ENCODE data around the gene SLC28A2. TPM values are rescaled to one million over a fixed set of nuclear protein-coding genes. Genes with fewer than 3 reads are reported as not detected.

SLC28A2 gene
- total and polyA plus RNA-seq, 8 donors, result 0.06 to 48.8 (median 1.8) TPM; not detected in 1

GRCh38 chr15:45262906-45263461, 10.9 kb downstream of the SLC28A2 start:
- intact Hi-C loops (cut with DNase I; ENCODE audit: low total_unique reads), result no loop called here
- no peak for DNase-seq
- 45 to 72% (median 52%) methylated on average over 4 of the region's 4 CpGs for WGBS, 5 donors
- H3K27me3 ChIP-seq, result no peaks in the 10 kb centered on the region
- H3K36me3 ChIP-seq, result no peaks in the 10 kb centered on the region
- H3K4me3 ChIP-seq, result no peak overlapping the region
- peaks cover 0 to 7% (median 0%) of the 10 kb centered on the region in 4 donors for H3K4me1 ChIP-seq
- no peaks in the 10 kb centered on the region for H3K9me3 ChIP-seq
- TF ChIP-seq POLR2AphosphoS5 (IDR thresholded peaks at IDR 0.05) (no peak), EP300 (IDR thresholded peaks at IDR 0.05) (no peak), POLR2A (IDR thresholded peaks at IDR 0.05) (no peak)
- TF ChIP-seq, protein P1, sequence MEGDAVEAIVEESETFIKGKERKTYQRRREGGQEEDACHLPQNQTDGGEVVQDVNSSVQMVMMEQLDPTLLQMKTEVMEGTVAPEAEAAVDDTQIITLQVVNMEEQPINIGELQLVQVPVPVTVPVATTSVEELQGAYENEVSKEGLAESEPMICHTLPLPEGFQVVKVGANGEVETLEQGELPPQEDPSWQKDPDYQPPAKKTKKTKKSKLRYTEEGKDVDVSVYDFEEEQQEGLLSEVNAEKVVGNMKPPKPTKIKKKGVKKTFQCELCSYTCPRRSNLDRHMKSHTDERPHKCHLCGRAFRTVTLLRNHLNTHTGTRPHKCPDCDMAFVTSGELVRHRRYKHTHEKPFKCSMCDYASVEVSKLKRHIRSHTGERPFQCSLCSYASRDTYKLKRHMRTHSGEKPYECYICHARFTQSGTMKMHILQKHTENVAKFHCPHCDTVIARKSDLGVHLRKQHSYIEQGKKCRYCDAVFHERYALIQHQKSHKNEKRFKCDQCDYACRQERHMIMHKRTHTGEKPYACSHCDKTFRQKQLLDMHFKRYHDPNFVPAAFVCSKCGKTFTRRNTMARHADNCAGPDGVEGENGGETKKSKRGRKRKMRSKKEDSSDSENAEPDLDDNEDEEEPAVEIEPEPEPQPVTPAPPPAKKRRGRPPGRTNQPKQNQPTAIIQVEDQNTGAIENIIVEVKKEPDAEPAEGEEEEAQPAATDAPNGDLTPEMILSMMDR (IDR thresholded peaks at IDR 0.05), result no peak
- H3K27ac ChIP-seq, result peak overlapping the region in 2 of 5 donors; percentile 14 to 60

DNA sequence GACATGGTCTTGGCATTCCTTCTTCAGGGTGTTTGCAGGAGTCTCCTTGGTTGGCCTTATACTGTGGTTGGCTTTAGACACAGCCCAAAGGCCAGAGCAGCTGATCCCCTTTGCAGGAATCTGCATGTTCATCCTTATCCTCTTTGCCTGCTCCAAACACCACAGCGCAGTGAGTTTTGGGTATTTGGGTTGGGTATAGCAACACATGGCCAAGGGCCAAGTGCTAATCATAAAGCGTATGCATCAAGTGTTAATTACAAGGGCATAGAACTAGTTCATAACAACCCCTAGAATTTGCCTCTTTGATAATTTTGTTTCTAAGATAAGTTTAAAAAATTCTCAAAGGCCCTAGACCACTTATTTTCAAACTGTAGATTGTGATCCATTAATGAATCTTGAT, 11.8 kb downstream of the SLC28A2 start:
- TF ChIP-seq POLR2A (IDR thresholded peaks at IDR 0.05) (no peak), EP300 (IDR thresholded peaks at IDR 0.05) (no peak), POLR2AphosphoS5 (IDR thresholded peaks at IDR 0.05) (no peak)
- TF ChIP-seq, protein P1 (IDR thresholded peaks at IDR 0.05), result no peak
- DNase-seq, result no peak
- intact Hi-C loops (cut with DNase I; ENCODE audit: low total_unique reads), result no loop called here
- H3K4me1 ChIP-seq, result peaks cover 0 to 7% (median 0%) of the 10 kb centered on the region in 4 donors
- no peaks in the 10 kb centered on the region for H3K27me3 ChIP-seq
- H3K27ac ChIP-seq, result peak overlapping the region in 1 of 5 donors; percentile 60
- 70 to 87% (median 81%) methylated on average over 2 of the region's 2 CpGs for WGBS, 5 donors
- H3K4me3 ChIP-seq, result no peak overlapping the region
- H3K36me3 ChIP-seq, result no peaks in the 10 kb centered on the region
- H3K9me3 ChIP-seq, result no peaks in the 10 kb centered on the region

DNA sequence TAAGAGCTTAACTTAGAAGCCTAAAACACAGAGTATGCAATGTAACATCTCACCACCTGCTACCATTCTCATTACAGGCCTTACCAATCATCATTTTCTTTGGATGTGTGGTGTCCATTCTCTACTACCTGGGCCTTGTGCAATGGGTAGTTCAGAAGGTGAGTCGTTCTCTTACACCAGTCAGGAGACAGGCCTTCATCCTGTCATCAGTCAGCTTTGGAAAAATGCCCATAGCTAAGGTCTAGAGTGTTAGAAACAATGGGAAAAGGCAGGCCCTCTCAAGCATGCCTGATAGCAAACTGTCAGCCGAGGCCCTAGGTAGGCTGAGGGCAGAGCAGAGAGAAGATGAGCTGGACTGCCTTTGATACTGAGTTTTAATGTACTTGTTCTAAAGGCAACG, 13.5 kb downstream of the SLC28A2 start:
- no peaks in the 10 kb centered on the region for H3K36me3 ChIP-seq
- no peaks in the 10 kb centered on the region for H3K27me3 ChIP-seq
- intact Hi-C loops (cut with DNase I; ENCODE audit: low total_unique reads), result no loop called here
- no peak overlapping the region for H3K27ac ChIP-seq
- no peak overlapping the region for H3K4me3 ChIP-seq
- peaks cover 0 to 7% (median 0%) of the 10 kb centered on the region in 4 donors for H3K4me1 ChIP-seq
- TF ChIP-seq, protein P1 (IDR thresholded peaks at IDR 0.05), result no peak
- TF ChIP-seq EP300 (IDR thresholded peaks at IDR 0.05), result no peak
- TF ChIP-seq POLR2AphosphoS5 (IDR thresholded peaks at IDR 0.05), result no peak
- WGBS, 5 donors, result 86 to 93% (median 89%) methylated on average over 3 of the region's 3 CpGs
- H3K9me3 ChIP-seq, result no peaks in the 10 kb centered on the region
- DNase-seq, result no peak

- Histone ChIP-seq H3K27ac (no peak overlapping the region), H3K36me3 (no peaks in the 10 kb centered on the region), H3K4me3 (no peak overlapping the region), H3K27me3 (no peaks in the 10 kb centered on the region), H3K4me1 (peaks cover 0 to 2% (median 0%) of the 10 kb centered on the region in 4 donors), H3K9me3 (no peaks in the 10 kb centered on the region)
- 29 to 54% (median 43%) methylated on average over 2 of the region's 2 CpGs; no CpG with 5 or more reads in 1 of the 5 donors for WGBS, 5 donors
- DNase-seq, result peak; percentile 27 to 71
- intact Hi-C loops (cut with DNase I; ENCODE audit: low total_unique reads), result no loop called here
- peak in 1 of 3 donors; percentile 30 for TF ChIP-seq POLR2AphosphoS5 (IDR thresholded peaks at IDR 0.05)
- TF ChIP-seq, protein P1 (IDR thresholded peaks at IDR 0.05), result peak in 4 of 7 experiments; percentile 24 to 74 (median 53)
- no peak for TF ChIP-seq POLR2A (IDR thresholded peaks at IDR 0.05)
These were observed 16.1 kb downstream of the SLC28A2 start for GRCh38 chr15:45268135-45268534.

Measured in stomach (tissue), 9 donors.